Upper lobe of left lung (tissue), 4 donors: ENCODE data around the gene LILRB5.
"Not testable (repeated sequence)": the region's sequence is repeated elsewhere in the genome, so short reads cannot be mapped to it uniquely, and the experiment has no call there.

Source experiments
- CTCF ChIP-seq, 6 experiments: fragments of 450-650 bp in 4 of 6; fragments of 200-600 bp in 2 of 6; sonication (generic) in 2 of 6; IDR thresholded peaks; one replicate each; pipeline ENCODE4 v1.5.1; 2016 to 2019; ENCODE audit warnings: antibody characterized with exemption in 6 of 6
- POLR2A ChIP-seq, 4 donors: fragments of 450-650 bp; IDR thresholded peaks; one replicate each; pipeline ENCODE4 v1.5.1; 2016 to 2017; ENCODE audit warnings: antibody characterized with exemption in 4 of 4, mild to moderate bottlenecking in 2 of 4
- POLR2AphosphoS5 ChIP-seq, 2 donors: sonication (generic); formaldehyde crosslinking; IDR thresholded peaks; one replicate each; pipeline ENCODE4 v1.5.1; 2017; ENCODE audit warnings: antibody characterized with exemption in 2 of 2

DNA sequence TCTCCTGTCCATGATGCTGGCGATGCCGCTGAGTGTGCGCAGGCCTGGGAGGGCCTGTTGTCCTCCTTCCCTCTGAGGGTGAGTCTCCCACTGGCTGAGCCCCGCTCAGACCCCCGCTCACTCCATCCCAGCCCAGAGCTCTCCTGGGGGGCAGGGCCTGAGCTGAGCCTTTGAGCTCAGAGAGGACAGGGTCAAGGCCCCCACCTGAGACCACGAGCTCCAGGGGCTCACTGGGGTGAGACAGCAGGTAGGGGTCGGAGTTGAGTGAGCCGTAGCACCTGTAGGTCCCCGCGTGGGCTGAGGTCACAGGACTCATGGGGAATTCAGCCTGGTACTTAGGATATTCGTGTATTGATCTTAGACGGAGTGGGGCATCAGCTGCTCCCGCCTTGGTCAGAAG, 21.0 kb upstream of the LILRB5 start:
- not testable (repeated sequence) for TF ChIP-seq POLR2A, CTCF, POLR2AphosphoS5 (IDR thresholded peaks at IDR 0.05)
